Spleen (tissue), 7 donors: ENCODE results near the gene DMD.

ENCODE experiments used
- CTCF ChIP-seq, 11 experiments: fragments of 200-600 bp in 7 of 11; fragments of 450-650 bp in 4 of 11; sonication (generic) in 4 of 11; IDR thresholded peaks in 8 of 11; conservative IDR thresholded peaks in 3 of 11; 1 replicate in 7 of 11; 2 replicates in 4 of 11; pipeline versions ENCODE4 v1.4.0 to v1.8.0; 2016 to 2021; ENCODE audit warnings: antibody characterized with exemption in 11 of 11, inconsistent platforms in 4 of 11, mild to moderate bottlenecking in 1 of 11
- POLR2AphosphoS5 ChIP-seq, 3 donors: sonication (generic); formaldehyde crosslinking; IDR thresholded peaks; one replicate each; pipeline ENCODE4 v1.5.1; 2017; ENCODE audit warnings: antibody characterized with exemption in 3 of 3
- donor health status: DM: no; HTN: no; CAD: no; lungs with moderate emphysema.
- donor health status: DM: no; HTN: no; CAD: no.
- donor health status: DM: no; HTN: no; CAD: no.

- no peak for TF ChIP-seq CTCF (IDR thresholded peaks at IDR 0.05 in 8 of 11, conservative IDR thresholded peaks at IDR 0.05 in 3 of 11)
- TF ChIP-seq POLR2AphosphoS5 (IDR thresholded peaks at IDR 0.05) = no peak
Observed at GRCh38 chrX:31219174-31219573, 1992.2 kb downstream of the DMD start.
